GM12878 (cell line): ENCODE measurements around the gene PLD3. TPM values are rescaled to one million over a fixed set of nuclear protein-coding genes. Genes with fewer than 3 reads are reported as not detected.

Experiments
- ASH2L ChIP-seq: fragments of 300-600, 200-600 bp; sonication (generic); IDR thresholded peaks from 2 replicates; pipeline ENCODE4 v1.6.1; 2017; ENCODE audit warnings: low read depth, mild to moderate bottlenecking, borderline replicate concordance
- E4F1 ChIP-seq: fragments of 450-650 bp; IDR thresholded peaks from 2 replicates; pipeline ENCODE4 v1.6.1; 2018; ENCODE audit warnings: borderline replicate concordance, mild to moderate bottlenecking; ENCODE audit not compliant: partially characterized antibody
- HDGF ChIP-seq: fragments of 450-650 bp; IDR thresholded peaks from 2 replicates; pipeline ENCODE4 v1.6.1; 2016; ENCODE audit warnings: antibody characterized with exemption
- KLF5 ChIP-seq: fragments of 450-650 bp; IDR thresholded peaks from 2 replicates; pipeline ENCODE4 v1.6.1; 2014; ENCODE audit warnings: mild to moderate bottlenecking; ENCODE audit not compliant: partially characterized antibody
- LARP7 ChIP-seq: fragments of 450-650 bp; IDR thresholded peaks from 2 replicates; pipeline ENCODE4 v1.6.1; 2017; ENCODE audit warnings: mild to moderate bottlenecking
- MAX ChIP-seq: IDR thresholded peaks from 2 replicates; pipeline ENCODE4 v1.6.1; 2012; ENCODE audit warnings: low read depth, low read length, improper control_type of control experiment
- MEF2A ChIP-seq: IDR thresholded peaks from 2 replicates; pipeline ENCODE4 v1.6.1; 2011; ENCODE audit warnings: low read depth, mild to moderate bottlenecking, low read length, moderate library complexity; ENCODE audit not compliant: insufficient read depth
- NKRF ChIP-seq: fragments of 450-650 bp; conservative IDR thresholded peaks from 2 replicates; pipeline ENCODE4 v1.6.1; 2017; ENCODE audit warnings: mild to moderate bottlenecking, moderate library complexity
- NRF1 ChIP-seq: conservative IDR thresholded peaks from 2 replicates; pipeline ENCODE4 v1.6.1; 2011; ENCODE audit warnings: mild to moderate bottlenecking, low read depth, low read length, improper control_type of control experiment
- RELB ChIP-seq: fragments of 450-650 bp; IDR thresholded peaks from 2 replicates; pipeline ENCODE4 v1.6.1; 2017; ENCODE audit warnings: low read depth, mild to moderate bottlenecking, moderate library complexity
- SIN3A ChIP-seq: IDR thresholded peaks from 2 replicates; pipeline ENCODE4 v1.6.1; 2012; ENCODE audit warnings: low read depth, low read length, improper control_type of control experiment
- SIX5 ChIP-seq: IDR thresholded peaks from 2 replicates; pipeline ENCODE4 v1.6.1; 2011; ENCODE audit warnings: mild to moderate bottlenecking, low read depth, low read length, moderate library complexity; ENCODE audit not compliant: severe bottlenecking
- SP1 ChIP-seq: IDR thresholded peaks from one replicate; pipeline ENCODE4 v1.6.1; 2011; ENCODE audit warnings: low read depth, low read length
- STAT3 ChIP-seq: IDR thresholded peaks from 2 replicates; pipeline ENCODE4 v1.6.1; 2011; ENCODE audit warnings: low read depth, low read length, improper control_type of control experiment
- ZBTB4 ChIP-seq: fragments of 450-650 bp; formaldehyde crosslinking; IDR thresholded peaks from 2 replicates; pipeline ENCODE4 v1.4.0; 2022; ENCODE audit warnings: mild to moderate bottlenecking, moderate library complexity
- polyA plus RNA-seq, 11 experiments: library from polyadenylated mRNA; depleted of rRNA in 4 of 11; unstranded in 6 of 11; stranded (reverse) in 5 of 11; fragments of >200 nt; fragmentation: Nextera tagmentation in 4 of 11; fragmentation: Illumina TruSeq in 1 of 11; extraction: Ambion mirVana in 4 of 11; extraction: Trizol in 1 of 11; gene quantifications; 1 replicate in 1 of 11; 2 replicates in 10 of 11; pipeline versions ENCODE4 v1.2.1 to v1.2.3, GENCODE V29; 2011 to 2016; ENCODE audit warnings: inconsistent platforms in 2 of 11, missing spikeins in 2 of 11, low read depth in 1 of 11
- total RNA-seq, 4 experiments: library from RNA; depleted of rRNA in 3 of 4; stranded (reverse); fragments of >200 nt in 3 of 4; fragmentation: Illumina TruSeq in 1 of 4; extraction: Trizol in 1 of 4; gene quantifications; 2 replicates each; pipeline versions ENCODE4 v1.2.1 to v1.2.3, GENCODE V29; 2013 to 2021
- TF ChIP-seq, protein P1 (sequence below): fragments of 450-650 bp; IDR thresholded peaks from 2 replicates; pipeline ENCODE4 v1.6.1; 2016; ENCODE audit warnings: mild to moderate bottlenecking

Gene PLD3
- total and polyA plus RNA-seq, 10 of the 15 experiments (the other 5 are each of a cell fraction or from before 2014, with no cell fraction given): 1.3 to 134 (median 72.7) TPM

DNA sequence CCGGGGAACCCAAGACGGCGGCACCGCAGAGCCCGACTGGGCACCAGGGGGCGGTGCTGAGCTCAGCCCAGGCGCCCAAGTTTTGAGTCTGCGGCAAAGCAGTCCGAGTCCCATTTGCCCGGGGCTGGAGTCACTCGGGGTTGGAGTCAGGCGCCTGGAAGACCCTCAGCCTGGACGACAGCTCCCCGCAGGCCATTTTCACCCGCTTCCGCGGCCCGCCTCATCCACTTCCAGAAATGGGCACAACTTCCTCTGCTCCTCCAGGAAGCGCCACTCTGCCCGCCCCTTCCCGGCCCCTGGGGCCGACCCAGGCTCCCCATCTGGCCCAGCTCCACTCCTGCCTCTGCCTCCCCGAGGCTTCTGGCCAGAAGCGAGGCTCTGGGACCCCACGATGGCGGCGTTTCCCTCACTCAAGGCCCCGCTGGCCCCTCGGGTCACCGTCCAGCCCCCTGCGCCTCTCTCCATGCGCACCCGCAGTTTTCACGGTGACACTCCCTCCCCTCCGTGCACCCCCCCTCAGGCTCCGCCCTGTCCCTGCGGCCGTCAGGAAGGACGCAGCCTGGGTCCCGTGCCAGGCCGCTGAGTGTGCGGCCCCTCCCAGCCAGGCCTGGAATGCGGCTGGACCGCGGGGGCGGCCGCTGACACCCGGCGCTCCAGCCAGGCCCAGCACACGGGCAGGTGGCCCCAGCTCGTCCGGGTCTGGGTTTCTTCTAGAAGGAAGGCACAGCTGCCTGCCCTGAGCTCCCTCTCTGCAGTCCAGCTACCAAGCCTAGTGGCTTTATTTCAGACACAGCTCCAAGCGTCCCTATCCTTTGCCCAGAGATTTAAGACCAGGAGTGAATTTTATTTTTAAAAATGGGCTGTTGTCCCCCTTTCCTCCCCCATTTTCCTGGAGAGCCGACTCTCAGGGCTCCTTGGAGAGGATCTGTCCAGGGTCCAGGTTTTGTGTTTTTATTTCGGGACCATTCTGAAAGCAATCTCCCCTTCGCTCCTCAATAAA, 72.6 kb downstream of the PLD3 start (continued):
- 0 out of 2 replicates have a peak, but pooled peaks have one; percentile 3 for TF ChIP-seq ASH2L
- 0 out of 2 replicates have a peak, but pooled peaks have one; percentile 7 for TF ChIP-seq MEF2A
- peak; percentile 83; the same call in 1 of the 2 replicates for TF ChIP-seq NKRF
- TF ChIP-seq SIX5: no peak
- TF ChIP-seq E4F1: peak; percentile 47
- peak; percentile 76; the same call in 1 of the 2 replicates for TF ChIP-seq RELB
- TF ChIP-seq, protein P1, sequence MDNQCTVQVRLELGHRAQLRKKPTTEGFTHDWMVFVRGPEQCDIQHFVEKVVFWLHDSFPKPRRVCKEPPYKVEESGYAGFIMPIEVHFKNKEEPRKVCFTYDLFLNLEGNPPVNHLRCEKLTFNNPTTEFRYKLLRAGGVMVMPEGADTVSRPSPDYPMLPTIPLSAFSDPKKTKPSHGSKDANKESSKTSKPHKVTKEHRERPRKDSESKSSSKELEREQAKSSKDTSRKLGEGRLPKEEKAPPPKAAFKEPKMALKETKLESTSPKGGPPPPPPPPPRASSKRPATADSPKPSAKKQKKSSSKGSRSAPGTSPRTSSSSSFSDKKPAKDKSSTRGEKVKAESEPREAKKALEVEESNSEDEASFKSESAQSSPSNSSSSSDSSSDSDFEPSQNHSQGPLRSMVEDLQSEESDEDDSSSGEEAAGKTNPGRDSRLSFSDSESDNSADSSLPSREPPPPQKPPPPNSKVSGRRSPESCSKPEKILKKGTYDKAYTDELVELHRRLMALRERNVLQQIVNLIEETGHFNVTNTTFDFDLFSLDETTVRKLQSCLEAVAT: peak; percentile 54; the same call in 1 of the 2 replicates
- TF ChIP-seq KLF5: peak; percentile 47
- no peak for TF ChIP-seq ZBTB4 (CRISPR knock-in tag)
- TF ChIP-seq LARP7: peak; percentile 81
- TF ChIP-seq SIN3A: peak; percentile 58; the same call in 1 of the 2 replicates
- peak; percentile 55 for TF ChIP-seq MAX
- peak; percentile 29; the same call in 1 of the 2 replicates for TF ChIP-seq NRF1
- TF ChIP-seq SP1: peak; percentile 49
- no peak for TF ChIP-seq STAT3
- 0 out of 2 replicates have a peak, but pooled peaks have one; percentile 59 for TF ChIP-seq HDGF
